Karpas-422 (cell line): ENCODE data around the gene C19orf25. TPM values are rescaled to one million over a fixed set of nuclear protein-coding genes. Genes with fewer than 3 reads are reported as not detected.

Experiments used
- DNase-seq: peaks from one replicate; pipeline ENCODE4 v3.0.0-alpha.2; 2015
- H2AFZ ChIP-seq: fragments of 200-600 bp; sonication (generic); 2 replicates; pipeline ENCODE4 v1.6.1; 2014; ENCODE audit warnings: antibody characterized with exemption, low read length, mixed read lengths
- H3K27ac ChIP-seq: fragments of 200-600 bp; sonication (generic); 2 replicates; pipeline ENCODE4 v1.5.1; 2014; ENCODE audit warnings: mild to moderate bottlenecking, low read length, moderate library complexity
- H3K27me3 ChIP-seq: fragments of 200-600 bp; sonication (generic); 2 replicates; pipeline ENCODE4 v1.6.1; 2014; ENCODE audit warnings: low read length, mixed read lengths
- H3K36me3 ChIP-seq: fragments of 200-600 bp; sonication (generic); 2 replicates; pipeline ENCODE4 v1.6.1; 2014; ENCODE audit warnings: low read length, mixed read lengths; ENCODE audit not compliant: insufficient read depth
- H3K4me1 ChIP-seq: fragments of 200-600 bp; sonication (generic); 2 replicates; pipeline ENCODE4 v1.6.1; 2014; ENCODE audit warnings: mild to moderate bottlenecking, low read length, mixed read lengths
- H3K4me2 ChIP-seq: fragments of 200-600 bp; sonication (generic); 2 replicates; pipeline ENCODE4 v1.6.1; 2014; ENCODE audit warnings: low read length, low read depth, mild to moderate bottlenecking; ENCODE audit not compliant: poor library complexity, severe bottlenecking
- H3K4me3 ChIP-seq: fragments of 200-600 bp; sonication (generic); 2 replicates; pipeline ENCODE4 v1.5.1; 2014; ENCODE audit warnings: mild to moderate bottlenecking, antibody characterized with exemption, low read length, mixed read lengths
- H3K79me2 ChIP-seq: fragments of 200-600 bp; sonication (generic); 2 replicates; pipeline ENCODE4 v1.6.1; 2014; ENCODE audit warnings: mild to moderate bottlenecking, low read length, mixed read lengths
- H3K9ac ChIP-seq: fragments of 200-600 bp; sonication (generic); 2 replicates; pipeline ENCODE4 v1.6.0; 2014; ENCODE audit warnings: low read length
- H3K9me2 ChIP-seq: fragments of 200-600 bp; sonication (generic), shearing (Covaris generic); replicated peaks from 2 replicates; pipeline ENCODE4 v1.6.0; 2014; ENCODE audit warnings: mild to moderate bottlenecking, low read length, moderate library complexity; ENCODE audit not compliant: insufficient read depth
- H3K9me3 ChIP-seq: fragments of 300-700, 200-600 bp; sonication (generic); 2 replicates; pipeline ENCODE4 v1.6.1; 2014; ENCODE audit warnings: low read length, mixed read lengths
- H4K20me1 ChIP-seq: fragments of 200-600 bp; sonication (generic); 2 replicates; pipeline ENCODE4 v1.6.1; 2014; ENCODE audit warnings: mild to moderate bottlenecking, antibody characterized with exemption, low read length, low read depth; ENCODE audit not compliant: insufficient read depth
- total RNA-seq: library from RNA; depleted of rRNA; stranded (reverse); fragments of >200 nt; shearing (Covaris generic); gene quantifications from 2 replicates; pipeline ENCODE4 v1.2.3, GENCODE V29; 2014; ENCODE audit warnings: low replicate concordance; rRNA removed

C19orf25 gene
- total RNA-seq = 26.4 and 62.2 TPM in 2 replicates

DNA sequence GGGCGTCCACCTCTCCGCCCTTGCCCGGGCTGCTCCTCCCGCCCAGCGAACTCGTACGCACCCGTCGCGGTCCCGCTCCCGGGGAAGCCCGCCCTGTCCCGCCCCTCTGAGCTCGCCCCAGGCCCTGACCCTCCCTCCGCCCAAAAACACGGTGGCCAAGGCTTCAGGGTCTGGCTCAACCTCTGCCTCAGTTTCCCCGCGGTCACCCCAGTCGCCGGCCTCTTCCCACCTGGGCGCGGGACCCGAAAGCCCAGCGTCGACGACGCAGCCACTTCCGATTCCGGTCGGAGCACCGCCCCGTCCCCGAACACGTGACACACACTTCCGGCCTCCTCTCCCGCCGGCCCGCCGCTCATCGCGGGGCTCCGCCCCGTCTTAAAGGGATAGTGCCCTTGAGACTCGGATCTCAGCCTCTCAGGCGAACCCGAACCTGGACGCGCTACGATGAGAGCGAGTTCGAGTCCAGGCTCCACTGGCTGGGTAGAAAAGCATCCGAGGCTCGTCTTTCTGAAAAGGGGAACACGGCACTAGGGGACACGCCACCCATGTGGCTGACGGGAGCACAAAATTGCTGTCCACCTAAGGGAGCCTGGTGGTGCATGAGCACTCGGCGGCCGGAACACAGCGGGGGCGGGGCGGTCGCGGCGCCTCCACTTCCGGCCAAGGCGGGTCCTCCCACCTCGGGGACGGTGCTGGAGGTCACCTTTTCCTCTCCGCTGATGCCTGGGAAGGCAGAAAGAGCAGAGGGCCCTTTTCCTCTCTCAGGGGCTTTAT is at the start of gene C19orf25:
Gene C19orf25 (minus strand): TSS at position 282 of the 774 bp plus-strand sequence. CDS start 312 bp downstream, outside the sequence.
- peak within 1 kb of the TSS; percentile 57 for H3K27ac ChIP-seq
- peaks cover 4% of the 10 kb centered on the region; the same call in 1 of the 2 replicates for H3K36me3 ChIP-seq
- H3K9me2 ChIP-seq = no peaks in the 10 kb centered on the region
- H4K20me1 ChIP-seq = peaks cover 17% of the 10 kb centered on the region; the same call in 1 of the 2 replicates
- peak within 1 kb of the TSS; percentile 62 for H2AFZ ChIP-seq
- H3K9me3 ChIP-seq = no peaks in the 10 kb centered on the region
- DNase-seq = peak; percentile 98
- no peaks in the 10 kb centered on the region for H3K27me3 ChIP-seq
- H3K4me1 ChIP-seq = peaks cover 15% of the 10 kb centered on the region
- peak within 1 kb of the TSS; percentile 80 for H3K4me3 ChIP-seq
- H3K9ac ChIP-seq = peak within 1 kb of the TSS; percentile 92
- peak within 1 kb of the TSS; percentile 79 for H3K4me2 ChIP-seq
- H3K79me2 ChIP-seq = peaks cover 15% of the 10 kb centered on the region

GRCh38 chr19:1527650-1528309 is 48.8 kb upstream of the C19orf25 start:
- Histone ChIP-seq H2AFZ (no peak overlapping the region), H3K9me2 (no peaks in the 10 kb centered on the region), H3K9me3 (no peaks in the 10 kb centered on the region), H3K27me3 (no peaks in the 10 kb centered on the region), H3K27ac (no peak overlapping the region), H3K4me2 (no peak overlapping the region), H3K9ac (no peak overlapping the region), H3K36me3 (no peaks in the 10 kb centered on the region), H3K4me1 (no peaks in the 10 kb centered on the region), H3K4me3 (no peak overlapping the region), H4K20me1 (no peaks in the 10 kb centered on the region), H3K79me2 (no peaks in the 10 kb centered on the region)
- DNase-seq = no peak

- no peaks in the 10 kb centered on the region for H3K9me3 ChIP-seq
- H3K36me3 ChIP-seq = no peaks in the 10 kb centered on the region
- H4K20me1 ChIP-seq = no peaks in the 10 kb centered on the region
- H3K9ac ChIP-seq = no peak overlapping the region
- H3K9me2 ChIP-seq = no peaks in the 10 kb centered on the region
- no peak overlapping the region for H2AFZ ChIP-seq
- H3K79me2 ChIP-seq = no peaks in the 10 kb centered on the region
- no peaks in the 10 kb centered on the region for H3K27me3 ChIP-seq
- no peak for DNase-seq
- no peaks in the 10 kb centered on the region for H3K4me1 ChIP-seq
- H3K4me3 ChIP-seq = no peak overlapping the region
- no peak overlapping the region for H3K4me2 ChIP-seq
- no peak overlapping the region for H3K27ac ChIP-seq
Measured at GRCh38 chr19:1526979-1527649, 48.1 kb upstream of the C19orf25 start.

- no peak overlapping the region for H3K27ac ChIP-seq
- no peak for DNase-seq
- H2AFZ ChIP-seq = no peak overlapping the region
- H3K9ac ChIP-seq = no peak overlapping the region
- H3K27me3 ChIP-seq = no peaks in the 10 kb centered on the region
- no peaks in the 10 kb centered on the region for H3K36me3 ChIP-seq
- H3K9me3 ChIP-seq = no peaks in the 10 kb centered on the region
- no peaks in the 10 kb centered on the region; the same call in 1 of the 2 replicates for H3K4me1 ChIP-seq
- no peak overlapping the region for H3K4me3 ChIP-seq
- no peaks in the 10 kb centered on the region for H3K9me2 ChIP-seq
- H4K20me1 ChIP-seq = no peaks in the 10 kb centered on the region
- H3K4me2 ChIP-seq = no peak overlapping the region
- no peaks in the 10 kb centered on the region for H3K79me2 ChIP-seq
Measured at GRCh38 chr19:1526066-1526778, 47.2 kb upstream of the C19orf25 start.

GRCh38 chr19:1525343-1525742 is 46.3 kb upstream of the C19orf25 start:
- no peaks in the 10 kb centered on the region for H4K20me1 ChIP-seq
- no peaks in the 10 kb centered on the region for H3K9me3 ChIP-seq
- no peak overlapping the region for H3K4me2 ChIP-seq
- H3K79me2 ChIP-seq = no peaks in the 10 kb centered on the region
- H3K9me2 ChIP-seq = no peaks in the 10 kb centered on the region
- H3K36me3 ChIP-seq = no peaks in the 10 kb centered on the region
- H3K4me1 ChIP-seq = no peaks in the 10 kb centered on the region; the same call in 1 of the 2 replicates
- H3K4me3 ChIP-seq = no peak overlapping the region
- no peak for DNase-seq
- no peak overlapping the region for H2AFZ ChIP-seq
- H3K27me3 ChIP-seq = no peaks in the 10 kb centered on the region
- no peak overlapping the region for H3K9ac ChIP-seq
- H3K27ac ChIP-seq = no peak overlapping the region

GRCh38 chr19:1524972-1525325 is 45.9 kb upstream of the C19orf25 start:
- Histone ChIP-seq H3K9me3 (no peaks in the 10 kb centered on the region), H2AFZ (no peak overlapping the region), H3K4me3 (no peak overlapping the region), H4K20me1 (no peaks in the 10 kb centered on the region), H3K9ac (no peak overlapping the region), H3K27ac (no peak overlapping the region), H3K79me2 (no peaks in the 10 kb centered on the region), H3K9me2 (no peaks in the 10 kb centered on the region), H3K36me3 (no peaks in the 10 kb centered on the region), H3K4me2 (no peak overlapping the region), H3K4me1 (no peaks in the 10 kb centered on the region; the same call in 1 of the 2 replicates), H3K27me3 (no peaks in the 10 kb centered on the region)
- DNase-seq = no peak

DNA sequence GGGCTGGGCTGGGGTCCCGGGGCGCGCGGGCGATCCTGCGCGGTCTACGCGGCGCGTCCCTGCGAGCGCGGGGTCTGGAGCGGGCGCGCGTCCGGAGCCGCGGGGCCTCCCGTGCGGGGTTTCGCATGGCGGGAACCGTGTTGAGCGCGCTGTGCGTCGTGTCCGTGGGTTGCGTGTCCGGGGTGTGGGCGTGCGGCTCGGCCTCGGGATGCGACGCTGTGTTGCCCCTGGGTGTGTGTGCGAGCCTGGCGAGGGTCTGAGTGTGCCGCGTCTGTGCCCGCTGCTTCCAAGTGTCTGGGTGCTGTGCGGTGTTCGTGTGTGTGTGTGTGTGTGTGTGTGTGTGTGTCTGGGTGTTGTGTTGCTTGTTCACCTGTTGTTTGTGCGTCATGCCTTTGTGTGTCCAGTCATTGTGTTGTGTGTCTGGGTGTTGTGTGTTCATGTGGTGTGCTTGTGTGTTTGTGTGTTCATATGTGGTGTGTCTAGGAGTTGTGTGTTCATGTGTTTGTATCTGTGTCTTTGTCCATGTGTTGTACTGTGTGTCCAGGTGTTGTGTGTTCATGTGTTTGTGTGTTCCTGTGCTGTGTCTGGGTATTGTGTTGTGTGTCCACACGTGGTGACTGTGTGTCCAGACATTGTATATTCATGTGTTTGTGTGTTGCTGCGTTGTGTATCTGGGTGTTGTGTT is 45.4 kb upstream of the C19orf25 start:
- H3K27me3 ChIP-seq = no peaks in the 10 kb centered on the region
- no peak overlapping the region for H3K4me2 ChIP-seq
- H3K9me3 ChIP-seq = no peaks in the 10 kb centered on the region

More for the DNA sequence above, 45.4 kb upstream of the C19orf25 start:
- Histone ChIP-seq H3K79me2 (no peaks in the 10 kb centered on the region), H3K9ac (no peak overlapping the region), H2AFZ (no peak overlapping the region), H3K36me3 (no peaks in the 10 kb centered on the region), H4K20me1 (no peaks in the 10 kb centered on the region), H3K4me3 (no peak overlapping the region), H3K4me1 (no peaks in the 10 kb centered on the region; the same call in 1 of the 2 replicates), H3K9me2 (no peaks in the 10 kb centered on the region), H3K27ac (no peak overlapping the region)
- no peak for DNase-seq
